Mesenchymal stem cell (in vitro differentiated cells and primary cell): ENCODE measurements around the gene GTF3C5.
A peak's percentile ranks its signal among the peaks of the same experiment; 100 is the strongest.

Source experiments
- DNase-seq: peaks from one replicate; pipeline ENCODE4 v3.0.0-alpha.2; 2013
- H2AFZ ChIP-seq: one replicate; pipeline ENCODE4 v1.6.1; 2013; ENCODE audit warnings: low read depth, mild to moderate bottlenecking, control low read depth, inconsistent platforms, low read length, moderate library complexity
- H2AK5ac ChIP-seq: 2 replicates; pipeline ENCODE4 v1.6.1; 2013; ENCODE audit warnings: low read length, moderate library complexity, mild to moderate bottlenecking, inconsistent platforms; ENCODE audit not compliant: severe bottlenecking
- H2BK120ac ChIP-seq: one replicate; pipeline ENCODE4 v1.6.1; 2013; ENCODE audit warnings: low read depth, mild to moderate bottlenecking, inconsistent platforms, low read length, moderate library complexity
- H2BK12ac ChIP-seq, 2 experiments: one replicate each; pipeline ENCODE4 v1.6.1; 2013; ENCODE audit warnings: inconsistent platforms in 2 of 2, low read length in 2 of 2, mild to moderate bottlenecking in 2 of 2, moderate library complexity in 2 of 2, control low read depth in 1 of 2
- H2BK15ac ChIP-seq: one replicate; pipeline ENCODE4 v1.6.1; 2013; ENCODE audit warnings: mild to moderate bottlenecking, low read depth, inconsistent platforms; ENCODE audit not compliant: poor library complexity, severe bottlenecking
- H2BK5ac ChIP-seq: 2 replicates; pipeline ENCODE4 v1.6.1; 2013; ENCODE audit warnings: low read depth, mild to moderate bottlenecking, low read length, control low read depth, inconsistent platforms; ENCODE audit not compliant: poor library complexity, severe bottlenecking
- H3K14ac ChIP-seq, 2 experiments: one replicate each; pipeline ENCODE4 v1.6.1; 2013; ENCODE audit warnings: inconsistent platforms in 2 of 2, low read length in 2 of 2, control low read depth in 1 of 2, mild to moderate bottlenecking in 1 of 2, moderate library complexity in 1 of 2
- H3K18ac ChIP-seq, 2 experiments: one replicate each; pipeline ENCODE4 v1.6.1; 2013; ENCODE audit warnings: inconsistent platforms in 2 of 2, low read length in 2 of 2, control low read depth in 1 of 2, low read depth in 1 of 2, mild to moderate bottlenecking in 1 of 2
- H3K23ac ChIP-seq, 2 experiments: one replicate each; pipeline ENCODE4 v1.6.1; 2013; ENCODE audit warnings: inconsistent platforms in 2 of 2, low read length in 2 of 2, mild to moderate bottlenecking in 2 of 2, moderate library complexity in 2 of 2, control low read depth in 1 of 2
- H3K27ac ChIP-seq: 2 replicates; pipeline ENCODE4 v1.5.1; 2013; ENCODE audit warnings: mild to moderate bottlenecking, moderate library complexity, low read length, control low read depth, inconsistent platforms; ENCODE audit not compliant: poor library complexity, severe bottlenecking
- H3K27me3 ChIP-seq, 2 experiments: 2 replicates each; pipeline versions ENCODE4 v1.6.1 to v1.7.0; 2013; ENCODE audit warnings: low read length in 2 of 2, mild to moderate bottlenecking in 2 of 2, moderate library complexity in 2 of 2, control low read depth in 1 of 2, inconsistent platforms in 1 of 2; ENCODE audit not compliant: control insufficient read depth in 1 of 2, insufficient read depth in 1 of 2
- H3K36me3 ChIP-seq, 2 experiments: 2 replicates each; pipeline versions ENCODE4 v1.6.1 to v1.7.0; 2013; ENCODE audit warnings: low read length in 2 of 2, control low read depth in 1 of 2, inconsistent platforms in 1 of 2, low read depth in 1 of 2, mild to moderate bottlenecking in 1 of 2; ENCODE audit not compliant: insufficient read depth in 2 of 2, control insufficient read depth in 1 of 2
- H3K4ac ChIP-seq, 2 experiments: one replicate each; pipeline ENCODE4 v1.6.1; 2013; ENCODE audit warnings: inconsistent platforms in 2 of 2, low read length in 2 of 2, mild to moderate bottlenecking in 2 of 2, moderate library complexity in 2 of 2, control low read depth in 1 of 2, low read depth in 1 of 2
- H3K4me1 ChIP-seq: 2 replicates; pipeline ENCODE4 v1.6.1; 2013; ENCODE audit warnings: low read depth, low read length, control low read depth; ENCODE audit not compliant: control insufficient read depth, insufficient read depth
- H3K4me2 ChIP-seq: 2 replicates; pipeline ENCODE4 v1.6.1; 2013; ENCODE audit warnings: low read length, mild to moderate bottlenecking, inconsistent platforms; ENCODE audit not compliant: poor library complexity, severe bottlenecking
- H3K4me3 ChIP-seq, 2 experiments: 2 replicates each; pipeline versions ENCODE4 v1.5.1 to v1.7.0; 2013; ENCODE audit warnings: low read length in 2 of 2, mild to moderate bottlenecking in 2 of 2, control low read depth in 1 of 2, low read depth in 1 of 2; ENCODE audit not compliant: insufficient read depth in 1 of 2
- H3K79me1 ChIP-seq: replicated peaks from 2 replicates; pipeline ENCODE4 v1.6.1; 2013; ENCODE audit warnings: mild to moderate bottlenecking, control low read depth, low read length, inconsistent platforms; ENCODE audit not compliant: poor library complexity, severe bottlenecking
- H3K9ac ChIP-seq: 2 replicates; pipeline ENCODE4 v1.7.0; 2013; ENCODE audit warnings: mild to moderate bottlenecking, low read length, moderate library complexity
- H3K9me3 ChIP-seq: 2 replicates; pipeline ENCODE4 v1.7.0; 2013; ENCODE audit warnings: mild to moderate bottlenecking, low read length; ENCODE audit not compliant: control insufficient read depth
- H4K8ac ChIP-seq: one replicate; pipeline ENCODE4 v1.6.1; 2013; ENCODE audit warnings: inconsistent platforms, mild to moderate bottlenecking, low read length, moderate library complexity
- H4K91ac ChIP-seq: one replicate; pipeline ENCODE4 v1.6.1; 2013; ENCODE audit warnings: mild to moderate bottlenecking, low read length, inconsistent platforms
- whole genome bisulfite sequencing: methylation state at CpG from one replicate; pipeline ENCODE4 v1.1.7; 2013; ENCODE audit warnings: mixed read lengths; 5-methylcytosine and 5-hydroxymethylcytosine counted together

Gene GTF3C5

GRCh38 chr9:133027134-133027533 is 3.7 kb upstream of the GTF3C5 start:
- Histone ChIP-seq H3K27ac (no peak overlapping the region), H3K9me3 (no peaks in the 10 kb centered on the region), H2AK5ac (no peak overlapping the region), H3K4me3 (no peak overlapping the region), H2BK12ac (no peak overlapping the region), H3K23ac (no peak overlapping the region), H3K4me1 (peaks cover 9% of the 10 kb centered on the region), H2BK15ac (no peak overlapping the region), H3K14ac (no peak overlapping the region), H2BK5ac (no peak overlapping the region), H3K4ac (no peak overlapping the region), H3K79me1 (peaks cover 7% of the 10 kb centered on the region), H4K91ac (no peak overlapping the region), H4K8ac (no peak overlapping the region), H2BK120ac (no peak overlapping the region), H3K36me3 (no peaks in the 10 kb centered on the region), H3K27me3 (peaks cover 0 to 4% of the 10 kb centered on the region in 2 experiments), H2AFZ (no peak overlapping the region), H3K9ac (no peak overlapping the region), H3K18ac (no peak overlapping the region), H3K4me2 (no peak overlapping the region)
- WGBS = 50% methylated on average over 5 of the region's 5 CpGs
- no peak for DNase-seq

GRCh38 chr9:133028221-133028620 is 2.6 kb upstream of the GTF3C5 start:
- no peak overlapping the region for H2BK5ac ChIP-seq
- H3K9ac ChIP-seq = no peak overlapping the region
- H3K4me1 ChIP-seq = peaks cover 10% of the 10 kb centered on the region
- no peak overlapping the region for H2BK12ac ChIP-seq
- H2BK15ac ChIP-seq = no peak overlapping the region
- H4K91ac ChIP-seq = no peak overlapping the region
- no peak overlapping the region for H3K4me2 ChIP-seq
- H3K27ac ChIP-seq = no peak overlapping the region
- peaks cover 0 to under 1% of the 10 kb centered on the region in 2 experiments for H3K36me3 ChIP-seq
- H3K9me3 ChIP-seq = no peaks in the 10 kb centered on the region
- DNase-seq = no peak
- WGBS = 73% methylated on average over 3 of the region's 3 CpGs
- H2AK5ac ChIP-seq = no peak overlapping the region
- H3K14ac ChIP-seq = no peak overlapping the region
- no peak overlapping the region for H4K8ac ChIP-seq
- H3K4me3 ChIP-seq = no peak overlapping the region
- peaks cover 9% of the 10 kb centered on the region for H3K79me1 ChIP-seq
- no peak overlapping the region for H3K23ac ChIP-seq
- no peak overlapping the region for H3K18ac ChIP-seq
- H2AFZ ChIP-seq = no peak overlapping the region
- H2BK120ac ChIP-seq = no peak overlapping the region
- peaks cover 0 to 4% of the 10 kb centered on the region in 2 experiments for H3K27me3 ChIP-seq
- H3K4ac ChIP-seq = no peak overlapping the region

GRCh38 chr9:133029994-133030316 is 842 bp upstream of the GTF3C5 start:
- H3K27me3 ChIP-seq = peaks cover 0 to 4% of the 10 kb centered on the region in 2 experiments
- no peak overlapping the region for H2BK5ac ChIP-seq
- H3K23ac ChIP-seq = no peak overlapping the region
- H3K9me3 ChIP-seq = no peaks in the 10 kb centered on the region
- under 1% methylated on average over 28 of the region's 28 CpGs for WGBS
- H2AK5ac ChIP-seq = no peak overlapping the region
- peak overlapping the region in 1 of 2 experiments; percentile 50 for H3K18ac ChIP-seq
- peak overlapping the region; percentile 78 to 98 for H3K4me3 ChIP-seq
- H2BK12ac ChIP-seq = no peak overlapping the region
- peak overlapping the region; percentile 89 for H4K8ac ChIP-seq
- H3K9ac ChIP-seq = peak overlapping the region; percentile 99
- H3K4ac ChIP-seq = peak overlapping the region; percentile 86 to 89
- peaks cover 19% of the 10 kb centered on the region for H3K79me1 ChIP-seq
- H3K4me2 ChIP-seq = peak overlapping the region; percentile 14
- H2BK120ac ChIP-seq = peak overlapping the region; percentile 50
- H2BK15ac ChIP-seq = no peak overlapping the region
- H3K36me3 ChIP-seq = peaks cover 0 to 7% of the 10 kb centered on the region in 2 experiments
- peak overlapping the region; percentile 40 for H4K91ac ChIP-seq
- peak overlapping the region; percentile 30 for H2AFZ ChIP-seq
- peaks cover 10% of the 10 kb centered on the region for H3K4me1 ChIP-seq
- H3K27ac ChIP-seq = peak overlapping the region; percentile 80
- H3K14ac ChIP-seq = peak overlapping the region in 1 of 2 experiments; percentile 0
- DNase-seq = no peak

GRCh38 chr9:133031130-133031422 is 279 bp downstream of the GTF3C5 start:
- peak overlapping the region; percentile 93 for H3K4me2 ChIP-seq
- no peak overlapping the region for H2BK12ac ChIP-seq
- no peak overlapping the region for H3K27ac ChIP-seq
- peak overlapping the region; percentile 99 for H3K9ac ChIP-seq
- no peaks in the 10 kb centered on the region for H3K9me3 ChIP-seq
- H3K36me3 ChIP-seq = peaks cover 0 to 7% of the 10 kb centered on the region in 2 experiments
- H3K4me1 ChIP-seq = peaks cover 10% of the 10 kb centered on the region
- H2BK5ac ChIP-seq = no peak overlapping the region
- H3K18ac ChIP-seq = peak overlapping the region in 1 of 2 experiments; percentile 76
- no peak overlapping the region for H4K91ac ChIP-seq
- peak overlapping the region in 1 of 2 experiments; percentile 52 for H3K4ac ChIP-seq
- 3% methylated on average over 16 of the region's 16 CpGs for WGBS
- no peak overlapping the region for H3K23ac ChIP-seq
- peaks cover 19% of the 10 kb centered on the region for H3K79me1 ChIP-seq
- H3K27me3 ChIP-seq = peaks cover 0 to 3% of the 10 kb centered on the region in 2 experiments
- no peak overlapping the region for H2BK120ac ChIP-seq
- H2AK5ac ChIP-seq = no peak overlapping the region
- peak overlapping the region; percentile 89 for H2AFZ ChIP-seq
- H3K14ac ChIP-seq = no peak overlapping the region
- H3K4me3 ChIP-seq = peak overlapping the region; percentile 90 to 98
- DNase-seq = no peak
- H2BK15ac ChIP-seq = no peak overlapping the region
- peak overlapping the region; percentile 76 for H4K8ac ChIP-seq
